HCT116 (cell line): ENCODE measurements around the gene TUBA4B. TPM values are rescaled to one million over a fixed set of nuclear protein-coding genes. Genes with fewer than 3 reads are reported as not detected.

ENCODE experiments used
- ATAC-seq: fragments of 200-7000 bp; cut with Tn5 transposase; 2 replicates; pipeline ENCODE4 v1.9.1; 2020; ENCODE audit warnings: mild to moderate bottlenecking, moderate library complexity
- BruUV-seq: library from RNA; stranded (reverse); fragments of 400-500 nt; replicated peaks from 2 replicates; lab custom pipeline; 2021; lab: Mats Ljungman, UMichigan
- CTCF ChIA-PET: fragments of 300-600 bp; sonication (Branson Sonifier 250); formaldehyde crosslinking; loops from one replicate; lab custom pipeline; 2021; ENCODE audit warnings: antibody characterized with exemption; lab: Charles Lee
- POLR2A ChIA-PET: fragments of 300-600, 350-600 bp; sonication (Branson Sonifier 250); formaldehyde crosslinking; loops from one replicate; lab custom pipeline; 2021; ENCODE audit warnings: antibody characterized with exemption; lab: Charles Lee
- RAD21 ChIA-PET, 2 experiments: fragments of 300-600 bp; sonication (Branson Sonifier 250); formaldehyde crosslinking; loops; one replicate each; lab custom pipeline; 2023; ENCODE audit warnings: low total read pairs in 2 of 2; ENCODE audit not compliant: uncharacterized antibody in 2 of 2, unreplicated experiment in 2 of 2, low non-redundant PET in 1 of 2; lab: Charles Lee
- DNase-seq: peaks from one replicate; pipeline ENCODE4 v3.0.0-alpha.2; 2010; ENCODE audit warnings: low read depth, low spot score
- H2AFZ ChIP-seq: fragments of 200-600 bp; shearing (Covaris generic), sonication (generic); 2 replicates; pipeline ENCODE4 v1.6.1; 2017; ENCODE audit warnings: low read depth, mixed run types, mixed read lengths, antibody characterized with exemption, low read length; ENCODE audit not compliant: poor library complexity, severe bottlenecking
- H3K27ac ChIP-seq: 2 replicates; pipeline ENCODE4 v1.5.1; 2012; ENCODE audit warnings: low read depth, low read length
- H3K27me3 ChIP-seq: fragments of 200-600 bp; sonication (generic); 2 replicates; pipeline ENCODE4 v1.6.1; 2016; ENCODE audit warnings: mixed run types, low read length, mixed read lengths; ENCODE audit not compliant: insufficient read depth
- H3K36me3 ChIP-seq, 2 experiments: fragments of 200-500 bp in 1 of 2; fragments of 200-600 bp in 1 of 2; sonication (Bioruptor generic) in 1 of 2; sonication (generic) in 1 of 2; 2 replicates each; pipeline versions ENCODE4 v1.5.1 to v1.6.1; 2014 to 2016; ENCODE audit warnings: low read length in 2 of 2, inconsistent platforms in 1 of 2, mixed read lengths in 1 of 2, mixed run types in 1 of 2; ENCODE audit not compliant: insufficient read depth in 2 of 2, control insufficient read depth in 1 of 2
- H3K4me1 ChIP-seq, 2 experiments: fragments of 200-600 bp in 1 of 2; sonication (generic) in 1 of 2; 2 replicates each; pipeline versions ENCODE4 v1.5.1 to v1.6.1; 2012 to 2017; ENCODE audit warnings: low read length in 2 of 2, inconsistent platforms in 1 of 2, mild to moderate bottlenecking in 1 of 2, mixed read lengths in 1 of 2, mixed run types in 1 of 2, moderate library complexity in 1 of 2; ENCODE audit not compliant: insufficient read depth in 2 of 2, control insufficient read depth in 1 of 2
- H3K4me2 ChIP-seq: fragments of 200-600 bp; sonication (generic); 2 replicates; pipeline ENCODE4 v1.6.1; 2017; ENCODE audit warnings: mixed run types, low read length, mixed read lengths
- H3K4me3 ChIP-seq, 2 experiments: fragments of 200-600 bp in 1 of 2; sonication (generic) in 1 of 2; replicated peaks in 1 of 2; 2 replicates each; pipeline ENCODE4 v1.5.1; 2011 to 2016; ENCODE audit warnings: low read length in 2 of 2, control low read depth in 1 of 2, low read depth in 1 of 2, mild to moderate bottlenecking in 1 of 2, mixed read lengths in 1 of 2, mixed run types in 1 of 2
- H3K79me2 ChIP-seq: fragments of 200-600 bp; sonication (generic); 2 replicates; pipeline ENCODE4 v1.6.1; 2017; ENCODE audit warnings: mild to moderate bottlenecking, mixed run types, low read length, moderate library complexity, mixed read lengths; ENCODE audit not compliant: insufficient read depth
- H3K9ac ChIP-seq: fragments of 200-600 bp; sonication (generic); 2 replicates; pipeline ENCODE4 v1.6.1; 2016; ENCODE audit warnings: low read length, mixed read lengths
- H3K9me2 ChIP-seq: fragments of 200-600 bp; sonication (generic), shearing (Covaris generic); 2 replicates; pipeline ENCODE4 v1.6.1; 2017; ENCODE audit warnings: mixed run types, mild to moderate bottlenecking, moderate library complexity; ENCODE audit not compliant: insufficient read depth
- H3K9me3 ChIP-seq, 2 experiments: fragments of 200-500 bp in 1 of 2; fragments of 200-600 bp in 1 of 2; sonication (Bioruptor generic) in 1 of 2; sonication (generic) in 1 of 2; 2 replicates each; pipeline ENCODE4 v1.6.1; 2014 to 2017; ENCODE audit warnings: low read length in 2 of 2, mixed read lengths in 2 of 2, inconsistent platforms in 1 of 2, low read depth in 1 of 2, mild to moderate bottlenecking in 1 of 2, mixed run types in 1 of 2, moderate library complexity in 1 of 2; ENCODE audit not compliant: control insufficient read depth in 1 of 2, insufficient read depth in 1 of 2
- H4K20me1 ChIP-seq: fragments of 200-600 bp; sonication (generic), shearing (Covaris generic); 2 replicates; pipeline ENCODE4 v1.6.1; 2017; ENCODE audit warnings: mixed run types, mild to moderate bottlenecking, moderate library complexity; ENCODE audit not compliant: insufficient read depth
- CEBPB ChIP-seq: IDR thresholded peaks from 2 replicates; pipeline ENCODE4 v1.6.1; 2012; ENCODE audit warnings: low read depth
- CTCF ChIP-seq, 3 experiments: fragments of 200-600 bp in 1 of 3; sonication (generic) in 1 of 3; IDR thresholded peaks in 2 of 3; conservative IDR thresholded peaks in 1 of 3; 2 replicates each; pipeline ENCODE4 v1.5.1; 2012 to 2017; ENCODE audit warnings: low read depth in 2 of 3, low read length in 2 of 3, antibody characterized with exemption in 1 of 3, borderline replicate concordance in 1 of 3, control low read depth in 1 of 3, mild to moderate bottlenecking in 1 of 3, mixed read lengths in 1 of 3, mixed run types in 1 of 3, moderate library complexity in 1 of 3; ENCODE audit not compliant: insufficient read depth in 1 of 3
- EGR1 ChIP-seq: IDR thresholded peaks from 2 replicates; pipeline ENCODE4 v1.6.1; 2012; ENCODE audit warnings: low read depth
- ELF1 ChIP-seq: IDR thresholded peaks from 2 replicates; pipeline ENCODE4 v1.6.1; 2012; ENCODE audit warnings: low read depth, borderline replicate concordance
- EZH2 ChIP-seq: fragments of 200-600 bp; sonication (generic); IDR thresholded peaks from 2 replicates; pipeline ENCODE4 v1.6.1; 2017; ENCODE audit warnings: antibody characterized with exemption, mixed run types
- FOSL1 ChIP-seq: IDR thresholded peaks from 2 replicates; pipeline ENCODE4 v1.6.1; 2012; ENCODE audit warnings: low read depth
- JUND ChIP-seq: IDR thresholded peaks from 2 replicates; pipeline ENCODE4 v1.6.1; 2012
- MAX ChIP-seq: IDR thresholded peaks from 2 replicates; pipeline ENCODE4 v1.6.1; 2012
- POLR2AphosphoS5 ChIP-seq: IDR thresholded peaks from 2 replicates; pipeline ENCODE4 v1.6.1; 2011; ENCODE audit warnings: mild to moderate bottlenecking, low read depth, low read length, moderate library complexity
- YY1 ChIP-seq: IDR thresholded peaks from 2 replicates; pipeline ENCODE4 v1.6.1; 2011; ENCODE audit warnings: low read length, low read depth, moderate library complexity, mild to moderate bottlenecking; ENCODE audit not compliant: insufficient replicate concordance; ENCODE audit errors: extremely low read depth
- ZBTB33 ChIP-seq: IDR thresholded peaks from 2 replicates; pipeline ENCODE4 v1.6.1; 2011; ENCODE audit warnings: mild to moderate bottlenecking, low read length, moderate library complexity; ENCODE audit not compliant: insufficient replicate concordance; ENCODE audit errors: extremely low read depth
- ZFX ChIP-seq: fragments of 450-650 bp; IDR thresholded peaks from 2 replicates; pipeline ENCODE4 v1.6.1; 2017
- ZNF274 ChIP-seq: fragments of 200-500 bp; sonication (Bioruptor generic); IDR thresholded peaks from 2 replicates; pipeline ENCODE4 v1.6.1; 2014; ENCODE audit warnings: mild to moderate bottlenecking, low read depth, low read length, inconsistent platforms
- intact Hi-C: fragments of 100-400 bp; cut with micrococcal nuclease; formaldehyde crosslinking; loops from 2 replicates; pipeline ENCODE4 v1.10.0; 2022
- total RNA-seq: library from RNA; stranded (reverse); gene quantifications from one replicate; pipeline ENCODE4 v1.2.1, GENCODE V29; 2021; ENCODE audit not compliant: unreplicated experiment
- TF ChIP-seq, protein P1 (sequence below): IDR thresholded peaks from 2 replicates; pipeline ENCODE4 v1.6.1; 2012
- TF ChIP-seq, protein P2 (sequence below): IDR thresholded peaks from 2 replicates; pipeline ENCODE4 v1.6.1; 2012; ENCODE audit warnings: low read depth

Gene TUBA4B
- total RNA-seq, 1 experiment from 2014 or later = not detected

DNA sequence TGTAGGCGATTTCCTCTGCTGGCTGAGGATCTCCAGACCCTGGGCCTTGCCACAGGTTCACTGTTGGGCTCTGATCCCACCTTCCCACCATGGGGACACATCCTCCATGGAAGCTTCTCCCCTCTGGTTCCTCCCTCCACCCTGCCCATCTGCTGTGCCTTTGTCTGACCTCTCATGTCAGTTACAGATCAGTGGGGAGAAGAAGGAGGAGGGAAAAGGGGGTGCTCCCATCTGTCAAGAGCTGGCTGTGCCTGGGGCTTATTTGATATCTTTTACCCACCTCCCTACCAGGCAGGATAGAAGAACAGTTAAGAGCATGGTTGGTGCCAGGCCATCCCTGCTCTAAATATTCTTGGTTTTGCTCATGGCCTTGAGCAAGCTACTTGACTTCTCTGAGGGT lies 13.8 kb downstream of the TUBA4B start:
- Histone ChIP-seq H3K9ac (no peak overlapping the region), H3K79me2 (no peaks in the 10 kb centered on the region), H3K4me3 (no peak overlapping the region), H3K27ac (no peak overlapping the region), H4K20me1 (no peaks in the 10 kb centered on the region), H3K27me3 (peaks cover 3% of the 10 kb centered on the region; the same call in 1 of the 2 replicates), H3K9me3 (no peaks in the 10 kb centered on the region), H3K36me3 (no peaks in the 10 kb centered on the region), H3K4me1 (no peaks in the 10 kb centered on the region; a peak in 1 of 4 replicates), H3K9me2 (no peaks in the 10 kb centered on the region), H2AFZ (no peak overlapping the region), H3K4me2 (no peak overlapping the region)
- ChIA-PET CTCF (no interaction called here), RAD21 (no interaction called here), POLR2A (no interaction called here)
- intact Hi-C loops = no loop called here
- BruUV-seq = no TSS peak
- no peak for ATAC-seq
- TF ChIP-seq FOSL1 (no peak), ELF1 (no peak), CTCF (IDR thresholded peaks at IDR 0.05 in 2 of 3, conservative IDR thresholded peaks at IDR 0.05 in 1 of 3; ENCODE audit: borderline replicate concordance in 1 of 3, insufficient read depth in 1 of 3, low read depth in 2 of 3, low read length in 2 of 3) (no peak), EGR1 (no peak), YY1 (no peak), ZNF274 (no peak), EZH2 (no peak), CEBPB (no peak), MAX (no peak), POLR2AphosphoS5 (no peak), ZBTB33 (no peak), JUND (no peak), ZFX (no peak)
- TF ChIP-seq, protein P1, sequence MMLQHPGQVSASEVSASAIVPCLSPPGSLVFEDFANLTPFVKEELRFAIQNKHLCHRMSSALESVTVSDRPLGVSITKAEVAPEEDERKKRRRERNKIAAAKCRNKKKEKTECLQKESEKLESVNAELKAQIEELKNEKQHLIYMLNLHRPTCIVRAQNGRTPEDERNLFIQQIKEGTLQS = no peak
- TF ChIP-seq, protein P2, sequence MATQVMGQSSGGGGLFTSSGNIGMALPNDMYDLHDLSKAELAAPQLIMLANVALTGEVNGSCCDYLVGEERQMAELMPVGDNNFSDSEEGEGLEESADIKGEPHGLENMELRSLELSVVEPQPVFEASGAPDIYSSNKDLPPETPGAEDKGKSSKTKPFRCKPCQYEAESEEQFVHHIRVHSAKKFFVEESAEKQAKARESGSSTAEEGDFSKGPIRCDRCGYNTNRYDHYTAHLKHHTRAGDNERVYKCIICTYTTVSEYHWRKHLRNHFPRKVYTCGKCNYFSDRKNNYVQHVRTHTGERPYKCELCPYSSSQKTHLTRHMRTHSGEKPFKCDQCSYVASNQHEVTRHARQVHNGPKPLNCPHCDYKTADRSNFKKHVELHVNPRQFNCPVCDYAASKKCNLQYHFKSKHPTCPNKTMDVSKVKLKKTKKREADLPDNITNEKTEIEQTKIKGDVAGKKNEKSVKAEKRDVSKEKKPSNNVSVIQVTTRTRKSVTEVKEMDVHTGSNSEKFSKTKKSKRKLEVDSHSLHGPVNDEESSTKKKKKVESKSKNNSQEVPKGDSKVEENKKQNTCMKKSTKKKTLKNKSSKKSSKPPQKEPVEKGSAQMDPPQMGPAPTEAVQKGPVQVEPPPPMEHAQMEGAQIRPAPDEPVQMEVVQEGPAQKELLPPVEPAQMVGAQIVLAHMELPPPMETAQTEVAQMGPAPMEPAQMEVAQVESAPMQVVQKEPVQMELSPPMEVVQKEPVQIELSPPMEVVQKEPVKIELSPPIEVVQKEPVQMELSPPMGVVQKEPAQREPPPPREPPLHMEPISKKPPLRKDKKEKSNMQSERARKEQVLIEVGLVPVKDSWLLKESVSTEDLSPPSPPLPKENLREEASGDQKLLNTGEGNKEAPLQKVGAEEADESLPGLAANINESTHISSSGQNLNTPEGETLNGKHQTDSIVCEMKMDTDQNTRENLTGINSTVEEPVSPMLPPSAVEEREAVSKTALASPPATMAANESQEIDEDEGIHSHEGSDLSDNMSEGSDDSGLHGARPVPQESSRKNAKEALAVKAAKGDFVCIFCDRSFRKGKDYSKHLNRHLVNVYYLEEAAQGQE = no peak
- no peak for DNase-seq
